Testis (tissue), 3 donors: ENCODE measurements around the gene LRRC45. TPM values are rescaled to one million over a fixed set of nuclear protein-coding genes. Genes with fewer than 3 reads are reported as not detected.

Source experiments
- DNase-seq: peaks from one replicate; pipeline ENCODE4 v3.0.0-alpha.2; 2019
- H3K27ac ChIP-seq, 2 donors: fragments of 200-600 bp; sonication (generic); one replicate each; pipeline ENCODE4 v1.5.1; 2019
- H3K27me3 ChIP-seq: fragments of 200-600 bp; sonication (generic); one replicate; pipeline ENCODE4 v1.5.1; 2019
- H3K36me3 ChIP-seq: fragments of 200-600 bp; sonication (generic); one replicate; pipeline ENCODE4 v1.5.1; 2017; ENCODE audit warnings: low read depth; ENCODE audit errors: missing control alignments
- H3K4me1 ChIP-seq: fragments of 200-600 bp; sonication (generic); one replicate; pipeline ENCODE4 v1.5.1; 2019
- H3K4me3 ChIP-seq, 2 donors: fragments of 200-600 bp; sonication (generic); one replicate each; pipeline ENCODE4 v1.5.1; 2017 to 2019
- H3K9me3 ChIP-seq: fragments of 200-600 bp; sonication (generic); one replicate; pipeline ENCODE4 v1.5.1; 2017
- POLR2A ChIP-seq: fragments of 450-650 bp; IDR thresholded peaks from one replicate; pipeline ENCODE4 v1.6.1; 2017; ENCODE audit warnings: antibody characterized with exemption, mild to moderate bottlenecking, moderate library complexity
- WGBS, 2 donors: methylation state at CpG; one replicate each; pipeline ENCODE4 v1.1.5; 2018; 5-methylcytosine and 5-hydroxymethylcytosine counted together
- intact Hi-C: fragments of 100-400 bp; cut with DNase I; formaldehyde crosslinking; loops from one replicate; pipeline ENCODE4 v1.15.1; 2023; ENCODE audit warnings: low total_unique reads
- polyA plus RNA-seq: library from polyadenylated mRNA; stranded (reverse); fragments of 350-450 nt; fragmentation: Illumina TruSeq; extraction: RNeasy Lipid Tissue Mini Kit (QIAGEN cat#74804); gene quantifications from one replicate; pipeline ENCODE4 v1.2.3, GENCODE V29; 2014; ENCODE audit warnings: low read depth, low replicate concordance; ENCODE audit not compliant: insufficient read depth
- total RNA-seq, 2 donors: library from RNA; depleted of rRNA; stranded (reverse); fragments of >200 nt; gene quantifications; one replicate each; pipeline ENCODE4 v1.2.3, GENCODE V29; 2016
- TF ChIP-seq, protein P1 (sequence below), 3 experiments: fragments of 450-650 bp in 2 of 3; fragments of 200-600 bp in 1 of 3; sonication (generic) in 1 of 3; IDR thresholded peaks; one replicate each; pipeline ENCODE4 v1.5.1; 2016 to 2019; ENCODE audit warnings: antibody characterized with exemption in 3 of 3, mild to moderate bottlenecking in 2 of 3, moderate library complexity in 1 of 3

LRRC45 gene
- total and polyA plus RNA-seq, 3 donors from 2014 or later: 5.7 to 12.8 (median 10.7) TPM

DNA sequence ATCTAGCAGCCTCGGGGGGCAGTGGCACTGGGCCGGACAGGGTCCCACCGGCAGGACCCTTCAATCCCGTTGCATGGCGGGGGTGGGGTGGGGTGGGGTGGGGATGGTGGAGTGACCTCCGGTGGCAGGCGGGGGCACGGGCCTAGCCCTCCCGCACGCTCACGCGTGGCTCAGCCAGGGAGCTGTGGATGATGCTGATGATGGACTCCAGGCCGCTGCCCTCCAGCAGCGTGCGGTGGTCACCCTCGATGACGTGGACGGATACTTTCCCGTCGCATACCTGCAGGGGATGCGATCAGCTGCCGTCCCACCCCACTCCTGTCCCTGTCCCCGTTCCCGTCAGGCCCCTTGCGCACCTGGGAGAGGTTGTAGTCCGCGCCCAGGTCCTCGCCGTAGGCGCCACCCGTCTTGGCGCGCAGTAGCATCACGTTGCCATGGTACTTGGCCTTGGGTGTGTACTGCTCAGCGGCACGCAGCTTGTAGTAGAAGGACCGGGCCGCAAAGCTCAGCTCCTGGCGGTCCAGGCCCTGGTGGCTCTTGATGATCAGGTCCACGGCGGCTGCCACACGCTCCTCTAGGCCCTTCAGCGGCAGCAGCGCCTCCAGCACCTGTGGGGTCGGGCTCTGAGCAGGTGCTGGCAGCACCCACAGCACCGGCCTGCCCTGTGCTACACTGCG is 56.0 kb downstream of the LRRC45 start:
- Histone ChIP-seq H3K9me3 (no peaks in the 10 kb centered on the region), H3K4me1 (peaks cover 22% of the 10 kb centered on the region), H3K27ac (no peak overlapping the region), H3K4me3 (no peak overlapping the region), H3K36me3 (no peaks in the 10 kb centered on the region), H3K27me3 (no peaks in the 10 kb centered on the region)
- TF ChIP-seq POLR2A: no peak
- TF ChIP-seq, protein P1, sequence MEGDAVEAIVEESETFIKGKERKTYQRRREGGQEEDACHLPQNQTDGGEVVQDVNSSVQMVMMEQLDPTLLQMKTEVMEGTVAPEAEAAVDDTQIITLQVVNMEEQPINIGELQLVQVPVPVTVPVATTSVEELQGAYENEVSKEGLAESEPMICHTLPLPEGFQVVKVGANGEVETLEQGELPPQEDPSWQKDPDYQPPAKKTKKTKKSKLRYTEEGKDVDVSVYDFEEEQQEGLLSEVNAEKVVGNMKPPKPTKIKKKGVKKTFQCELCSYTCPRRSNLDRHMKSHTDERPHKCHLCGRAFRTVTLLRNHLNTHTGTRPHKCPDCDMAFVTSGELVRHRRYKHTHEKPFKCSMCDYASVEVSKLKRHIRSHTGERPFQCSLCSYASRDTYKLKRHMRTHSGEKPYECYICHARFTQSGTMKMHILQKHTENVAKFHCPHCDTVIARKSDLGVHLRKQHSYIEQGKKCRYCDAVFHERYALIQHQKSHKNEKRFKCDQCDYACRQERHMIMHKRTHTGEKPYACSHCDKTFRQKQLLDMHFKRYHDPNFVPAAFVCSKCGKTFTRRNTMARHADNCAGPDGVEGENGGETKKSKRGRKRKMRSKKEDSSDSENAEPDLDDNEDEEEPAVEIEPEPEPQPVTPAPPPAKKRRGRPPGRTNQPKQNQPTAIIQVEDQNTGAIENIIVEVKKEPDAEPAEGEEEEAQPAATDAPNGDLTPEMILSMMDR (IDR thresholded peaks at IDR 0.05): no peak
- DNase-seq: no peak
- WGBS, 2 donors: 93 to 96% methylated on average over 32 to 47 of the region's 47 CpGs
- intact Hi-C loops: no loop called here

DNA sequence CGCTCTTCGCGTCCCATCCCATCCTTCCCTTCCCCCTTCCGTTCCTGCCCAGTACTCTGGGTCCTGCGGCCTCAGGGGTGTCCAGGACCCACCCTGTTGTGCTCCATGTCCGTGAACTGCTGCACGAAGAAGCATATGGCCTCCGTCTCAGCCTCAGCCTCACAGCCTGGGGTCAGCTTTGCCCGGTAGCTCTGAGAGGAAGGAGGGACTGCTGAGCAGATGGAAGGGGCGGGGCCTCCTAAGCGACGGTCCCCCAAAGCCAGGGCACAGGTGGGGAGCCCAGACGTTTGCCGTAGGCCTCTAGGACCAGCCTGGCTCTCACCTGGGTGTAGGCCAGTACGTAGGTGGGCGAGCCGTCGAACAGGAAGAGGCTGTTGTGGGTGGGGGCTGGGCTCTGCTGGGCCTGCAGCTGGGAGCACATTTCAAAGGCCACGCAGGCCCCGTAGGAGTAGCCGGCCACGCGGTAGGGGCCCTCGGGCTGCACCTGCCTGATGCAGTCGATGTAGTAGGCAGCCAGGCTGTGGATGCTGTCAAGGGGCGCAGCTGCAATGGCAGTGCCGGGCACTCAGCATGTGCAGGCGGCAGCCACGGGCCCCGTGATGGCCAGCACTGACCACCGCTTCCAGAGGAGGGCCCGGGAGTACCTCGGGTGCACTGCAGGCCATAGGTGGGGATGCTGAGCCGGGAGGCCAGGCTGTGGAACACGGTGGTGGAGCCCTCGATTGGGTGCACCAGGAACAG is 57.1 kb downstream of the LRRC45 start:
- Histone ChIP-seq H3K36me3 (no peaks in the 10 kb centered on the region), H3K27ac (no peak overlapping the region), H3K27me3 (no peaks in the 10 kb centered on the region), H3K4me1 (peaks cover 22% of the 10 kb centered on the region), H3K9me3 (no peaks in the 10 kb centered on the region), H3K4me3 (no peak overlapping the region)
- no peak for DNase-seq
- WGBS, 2 donors: 92 to 93% methylated on average over 23 to 36 of the region's 36 CpGs
- TF ChIP-seq, protein P1 (IDR thresholded peaks at IDR 0.05): no peak
- no peak for TF ChIP-seq POLR2A
- intact Hi-C loops: no loop called here

Other genes starting within 250 kb of the LRRC45 start
- gene GCGR, start 219.2 kb upstream of the LRRC45 start, total RNA-seq: 1 to 10 TPM; 1.3 to 1.5 TPM
- 0.88 TPM for gene GCGR, start 219.2 kb upstream of the LRRC45 start, polyA plus RNA-seq
- gene MCRIP1, start 190.0 kb upstream of the LRRC45 start, total RNA-seq: 100 to 1,000 TPM; 160 to 181 TPM
- 206 TPM for gene MCRIP1, start 190.0 kb upstream of the LRRC45 start, polyA plus RNA-seq
- gene PPP1R27, start 188.3 kb upstream of the LRRC45 start, total RNA-seq: 1 to 10 TPM; 1.6 to 1.9 TPM
- gene PPP1R27, start 188.3 kb upstream of the LRRC45 start, polyA plus RNA-seq: 7.5 TPM
- 100 to 1,000 TPM; 205 to 230 TPM for gene P4HB, start 162.8 kb upstream of the LRRC45 start, total RNA-seq
- 213 TPM for gene P4HB, start 162.8 kb upstream of the LRRC45 start, polyA plus RNA-seq
- gene ARHGDIA, start 152.0 kb upstream of the LRRC45 start, total RNA-seq: 100 to 1,000 TPM; 135 to 161 TPM
- 201 TPM for gene ARHGDIA, start 152.0 kb upstream of the LRRC45 start, polyA plus RNA-seq
- 100 to 1,000 TPM; 114 to 124 TPM for gene ALYREF, start 131.7 kb upstream of the LRRC45 start, total RNA-seq
- 140 TPM for gene ALYREF, start 131.7 kb upstream of the LRRC45 start, polyA plus RNA-seq
- 100 to 1,000 TPM; 191 to 198 TPM for gene ANAPC11, start 131.6 kb upstream of the LRRC45 start, total RNA-seq
- gene ANAPC11, start 131.6 kb upstream of the LRRC45 start, polyA plus RNA-seq: 195 TPM
- gene NPB, start 121.1 kb upstream of the LRRC45 start, total RNA-seq: 10 to 100 TPM; 22.7 to 27.3 TPM
- 1.8 TPM for gene NPB, start 121.1 kb upstream of the LRRC45 start, polyA plus RNA-seq
- gene PCYT2, start 111.9 kb upstream of the LRRC45 start, total RNA-seq: 100 to 1,000 TPM; 171 to 438 TPM
- 488 TPM for gene PCYT2, start 111.9 kb upstream of the LRRC45 start, polyA plus RNA-seq
- gene SIRT7, start 105.1 kb upstream of the LRRC45 start, total RNA-seq: 10 to 100 TPM; 48.4 to 59.3 TPM
- 34.1 TPM for gene SIRT7, start 105.1 kb upstream of the LRRC45 start, polyA plus RNA-seq
- 10 to 100 TPM; 31.7 to 36.9 TPM for gene MAFG, start 95.6 kb upstream of the LRRC45 start, total RNA-seq
- 21.8 TPM for gene MAFG, start 95.6 kb upstream of the LRRC45 start, polyA plus RNA-seq
- gene PYCR1, start 86.0 kb upstream of the LRRC45 start, total RNA-seq: 10 to 100 TPM; 13.8 to 19.2 TPM
- 28.9 TPM for gene PYCR1, start 86.0 kb upstream of the LRRC45 start, polyA plus RNA-seq
- under 1 TPM; 0.16 to 0.25 TPM for gene MYADML2, start 76.1 kb upstream of the LRRC45 start, total RNA-seq
- 0.57 TPM for gene MYADML2, start 76.1 kb upstream of the LRRC45 start, polyA plus RNA-seq
- 10 to 100 TPM in 1 of 2 donors, 1 to 10 TPM in 1; 9.5 to 13.2 TPM for gene NOTUM, start 62.1 kb upstream of the LRRC45 start, total RNA-seq
- 5.1 TPM for gene NOTUM, start 62.1 kb upstream of the LRRC45 start, polyA plus RNA-seq
- gene ASPSCR1, start 45.7 kb upstream of the LRRC45 start, total RNA-seq: 10 to 100 TPM; 46.2 to 49.7 TPM
- 40.5 TPM for gene ASPSCR1, start 45.7 kb upstream of the LRRC45 start, polyA plus RNA-seq
- gene CENPX, start 427 bp upstream of the LRRC45 start, total RNA-seq: 10 to 100 TPM; 43.5 to 51.8 TPM
- gene CENPX, start 427 bp upstream of the LRRC45 start, polyA plus RNA-seq: 43.0 TPM
- 100 to 1,000 TPM in 1 of 2 donors, 10 to 100 TPM in 1; 74.3 to 102 TPM for gene RAC3, start 8.4 kb downstream of the LRRC45 start, total RNA-seq
- 42.3 TPM for gene RAC3, start 8.4 kb downstream of the LRRC45 start, polyA plus RNA-seq
- gene DCXR, start 14.4 kb downstream of the LRRC45 start, total RNA-seq: 100 to 1,000 TPM; 134 to 188 TPM
- gene DCXR, start 14.4 kb downstream of the LRRC45 start, polyA plus RNA-seq: 109 TPM
- gene RFNG, start 28.5 kb downstream of the LRRC45 start, total RNA-seq: 100 to 1,000 TPM in 1 of 2 donors, 10 to 100 TPM in 1; 73.3 to 102 TPM
- 50.5 TPM for gene RFNG, start 28.5 kb downstream of the LRRC45 start, polyA plus RNA-seq
- 100 to 1,000 TPM; 170 to 190 TPM for gene GPS1, start 28.6 kb downstream of the LRRC45 start, total RNA-seq
- gene GPS1, start 28.6 kb downstream of the LRRC45 start, polyA plus RNA-seq: 178 TPM
- gene DUS1L, start 42.5 kb downstream of the LRRC45 start, total RNA-seq: 100 to 1,000 TPM; 117 to 132 TPM
- gene DUS1L, start 42.5 kb downstream of the LRRC45 start, polyA plus RNA-seq: 127 TPM
- 10 to 100 TPM; 76.2 to 93.0 TPM for gene FASN, start 74.9 kb downstream of the LRRC45 start, total RNA-seq
- gene FASN, start 74.9 kb downstream of the LRRC45 start, polyA plus RNA-seq: 47.6 TPM
- gene CCDC57, start 189.5 kb downstream of the LRRC45 start, total RNA-seq: 100 to 1,000 TPM in 1 of 2 donors, 10 to 100 TPM in 1; 71.8 to 111 TPM
- 61.3 TPM for gene CCDC57, start 189.5 kb downstream of the LRRC45 start, polyA plus RNA-seq
- gene SLC16A3, start 205.7 kb downstream of the LRRC45 start, total RNA-seq: 10 to 100 TPM; 67.7 to 71.4 TPM
- 70.6 TPM for gene SLC16A3, start 205.7 kb downstream of the LRRC45 start, polyA plus RNA-seq